Fibroblast of peridontal ligament (primary cell): ENCODE data around the gene MXD1.

Source experiments
- DNase-seq: peaks from one replicate; pipeline ENCODE4 v3.0.0-alpha.2; 2010; ENCODE audit errors: extremely low read depth

The MXD1 gene

DNA sequence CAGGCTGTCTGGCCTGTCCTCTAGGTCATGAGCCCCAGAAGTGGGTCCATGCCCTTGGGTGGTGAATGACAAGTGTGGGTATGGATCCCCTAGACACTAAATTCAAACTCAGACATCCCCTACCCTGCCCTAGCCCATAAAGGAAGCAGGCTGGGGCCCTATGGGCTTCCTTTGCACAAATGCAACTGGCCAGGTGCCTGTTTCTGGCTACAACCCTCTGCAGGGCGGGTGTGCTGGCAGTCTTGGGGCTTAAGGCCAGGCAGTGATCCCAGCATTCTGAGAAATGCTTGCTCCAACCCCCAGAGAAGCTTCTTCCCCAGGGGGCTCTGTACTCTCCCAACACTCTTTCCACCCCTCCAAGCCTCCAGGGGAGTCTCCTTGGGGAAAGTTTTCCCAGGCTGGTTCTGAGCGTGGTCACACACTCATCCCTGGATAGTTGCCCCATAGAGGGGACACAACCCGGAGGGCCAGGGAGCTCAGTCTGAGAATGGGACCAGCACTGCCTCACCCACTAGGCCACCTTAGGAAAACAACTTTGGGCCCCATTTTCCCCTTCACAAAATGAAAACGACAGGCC, 63.1 kb downstream of the MXD1 start:
- DNase-seq, result no peak

GRCh38 chr2:69979902-69980807, 65.2 kb downstream of the MXD1 start:
- DNase-seq, result peak; percentile 60

DNA sequence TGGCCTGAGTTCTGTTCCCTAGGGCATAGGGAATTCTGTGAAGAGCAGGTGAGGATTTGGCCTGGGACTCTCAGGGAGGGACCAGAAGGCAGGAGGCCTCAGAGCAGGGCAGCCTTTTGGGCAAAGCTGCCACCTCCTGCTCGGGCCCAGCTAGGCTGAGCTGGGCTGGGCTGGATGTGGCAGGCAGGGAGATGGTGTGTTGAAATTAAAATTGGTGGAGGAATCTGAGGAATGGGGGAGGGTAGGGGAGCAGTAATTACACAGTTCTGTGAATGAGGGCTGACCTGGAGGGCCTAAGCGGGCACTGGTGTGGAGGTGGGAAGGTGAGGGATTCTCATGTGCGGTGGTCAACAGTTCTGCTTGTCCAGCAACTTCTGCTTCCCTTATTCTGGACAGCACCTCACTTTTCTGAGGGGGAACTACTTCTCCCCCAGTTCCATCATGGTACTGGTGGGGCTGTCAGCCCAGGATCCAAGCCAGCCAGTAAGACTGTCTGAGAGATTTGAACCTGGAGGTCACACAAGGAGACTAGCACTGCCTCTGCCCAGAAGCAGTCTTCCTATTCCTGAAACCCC, 68.6 kb downstream of the MXD1 start:
- DNase-seq, result no peak

- DNase-seq, result no peak
These were observed 70.3 kb downstream of the MXD1 start for GRCh38 chr2:69985216-69985615.

GRCh38 chr2:69985688-69986087, 70.8 kb downstream of the MXD1 start:
- DNase-seq, result no peak

DNA sequence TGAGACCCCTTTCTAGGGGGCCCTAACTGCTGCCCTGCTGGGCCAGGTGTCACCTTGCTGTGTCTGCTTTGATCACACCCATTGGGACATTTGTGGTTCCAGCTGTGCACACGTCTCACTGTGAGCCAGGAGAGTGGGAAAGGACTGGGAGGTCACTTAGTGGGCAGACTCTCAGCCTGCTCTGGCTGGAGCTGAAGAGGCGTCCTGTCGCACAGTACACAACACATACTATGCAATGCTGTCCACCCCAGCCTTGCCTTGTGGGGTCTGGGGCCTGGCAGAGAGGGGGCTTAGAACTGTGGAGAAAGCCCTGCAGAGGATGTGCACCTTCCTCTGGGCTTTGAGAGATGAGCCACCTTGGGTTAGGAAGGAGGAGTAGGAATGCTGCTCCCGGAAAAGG, 71.8 kb downstream of the MXD1 start:
- no peak for DNase-seq

DNA sequence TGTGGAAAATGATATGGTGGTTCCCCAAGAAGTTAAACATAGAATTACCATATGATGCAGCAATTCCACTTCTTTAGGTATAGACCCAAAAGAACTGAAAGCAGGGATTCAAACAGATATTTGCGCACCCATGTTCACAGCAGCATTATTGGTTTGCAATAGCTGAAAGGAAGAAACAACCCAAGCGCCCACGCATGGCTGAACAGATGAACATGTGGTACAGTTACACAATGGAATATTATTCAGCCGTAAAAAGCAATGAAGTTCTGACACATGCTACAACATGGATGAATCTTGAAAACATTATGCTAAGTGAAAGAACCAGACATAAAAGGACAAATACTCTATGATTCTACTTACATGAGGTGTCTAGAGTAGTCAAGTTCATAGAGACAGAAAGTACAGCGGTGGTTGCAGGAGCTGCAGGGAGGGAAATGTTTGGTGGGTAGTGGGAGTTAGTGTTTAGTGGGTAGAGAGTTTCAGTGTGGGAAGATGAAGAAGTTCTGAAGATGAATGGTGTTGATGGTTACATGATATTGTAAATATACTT, 73.3 kb downstream of the MXD1 start:
- no peak for DNase-seq

- no peak for DNase-seq
These were observed 74.1 kb downstream of the MXD1 start for GRCh38 chr2:69989009-69989408.

GRCh38 chr2:69989441-69990105, 74.7 kb downstream of the MXD1 start:
- DNase-seq, result no peak
